HTR-8/SVneo (cell line): ENCODE measurements around the gene RNF224.

Experiments
- DNase-seq: peaks from one replicate; pipeline ENCODE4 v3.0.0; 2011; ENCODE audit warnings: low spot score, mixed read lengths; ENCODE audit not compliant: insufficient read length
- FAIRE-seq: peaks from 2 replicates; lab custom pipeline; 2011; peaks lifted over from hg19 to GRCh38; lab: Jason Lieb, UNC

Gene RNF224

GRCh38 chr9:137191691-137192447, 35.4 kb upstream of the RNF224 start:
- DNase-seq, result no peak

GRCh38 chr9:137192448-137192780, 34.9 kb upstream of the RNF224 start:
- no peak for DNase-seq
- no peak for FAIRE-seq

More at GRCh38 chr9:137191691-137192447, 35.4 kb upstream of the RNF224 start:
- FAIRE-seq, result no peak

GRCh38 chr9:137192859-137193258, 34.4 kb upstream of the RNF224 start:
- no peak for DNase-seq
- no peak for FAIRE-seq

- FAIRE-seq (no peak), DNase-seq (no peak)
Observed at GRCh38 chr9:137193771-137194170, 33.5 kb upstream of the RNF224 start.

GRCh38 chr9:137194388-137194787, 32.9 kb upstream of the RNF224 start:
- no peak for DNase-seq
- FAIRE-seq, result no peak

GRCh38 chr9:137194909-137195308, 32.4 kb upstream of the RNF224 start:
- DNase-seq (no peak), FAIRE-seq (no peak)

GRCh38 chr9:137195525-137196220, 31.6 kb upstream of the RNF224 start:
- FAIRE-seq (no peak), DNase-seq (no peak)

- no peak for DNase-seq
- FAIRE-seq, result no peak
Observed at GRCh38 chr9:137198051-137198901, 29.0 kb upstream of the RNF224 start.

- no peak for DNase-seq
- FAIRE-seq, result no peak
Observed at GRCh38 chr9:137198902-137199283, 28.4 kb upstream of the RNF224 start.

GRCh38 chr9:137199411-137200121, 27.7 kb upstream of the RNF224 start:
- FAIRE-seq (no peak), DNase-seq (no peak)

GRCh38 chr9:137200311-137201204, 26.7 kb upstream of the RNF224 start, which contains the start of gene TPRN:
TSS of gene TPRN (minus strand) at chr9:137200741. CDS start at chr9:137200711, 30 bp downstream.
- FAIRE-seq (peak; percentile 86), DNase-seq (peak; percentile 99)

- DNase-seq (no peak), FAIRE-seq (no peak)
Observed at GRCh38 chr9:137201205-137201868, 26.0 kb upstream of the RNF224 start.

GRCh38 chr9:137202966-137203365, 24.3 kb upstream of the RNF224 start:
- FAIRE-seq, result no peak

GRCh38 chr9:137204731-137205125, 22.6 kb upstream of the RNF224 start:
- no peak for FAIRE-seq
- no peak for DNase-seq

More at GRCh38 chr9:137202966-137203365, 24.3 kb upstream of the RNF224 start:
- DNase-seq, result no peak

GRCh38 chr9:137205126-137206069, 21.9 kb upstream of the RNF224 start, which contains the start of the genes NDOR1 and TMEM203:
TSS of gene NDOR1 (plus strand) at chr9:137205700. CDS start at chr9:137205778, 78 bp downstream.
TSS of gene TMEM203 (minus strand) at chr9:137205648. CDS start at chr9:137205414, 234 bp downstream.
- DNase-seq (peak; percentile 85), FAIRE-seq (peak; percentile 48)

GRCh38 chr9:137206602-137207001, 20.7 kb upstream of the RNF224 start:
- DNase-seq (no peak), FAIRE-seq (no peak)

GRCh38 chr9:137211532-137211931, 15.8 kb upstream of the RNF224 start:
- DNase-seq, result no peak
- no peak for FAIRE-seq
